ENCODE measurements around the gene TMTC2. TPM values are rescaled to one million over a fixed set of nuclear protein-coding genes. Genes with fewer than 3 reads are reported as not detected.
A peak's percentile ranks its signal among the peaks of the same experiment; 100 is the strongest.

TMTC2 gene
- total RNA-seq, 1 donor from 2014 or later: 12.3 TPM

GRCh38 chr12:82682851-82683261, 3.9 kb upstream of the TMTC2 start:
- no peak overlapping the region for H3K27ac Mint-ChIP-seq (ENCODE audit: unreplicated experiment)
- no peaks in the 10 kb centered on the region for H3K9me3 Mint-ChIP-seq
- no peak for DNase-seq (ENCODE audit: low read depth, low spot score)
- peaks cover 8% of the 10 kb centered on the region for H3K4me1 Mint-ChIP-seq
- H3K4me3 Mint-ChIP-seq: peak overlapping the region; percentile 33
- H3K36me3 Mint-ChIP-seq (ENCODE audit: low read depth): no peaks in the 10 kb centered on the region
- TF ChIP-seq CTCF (conservative IDR thresholded peaks at IDR 0.05): no peak
- peaks cover 20% of the 10 kb centered on the region for H3K27me3 Mint-ChIP-seq (ENCODE audit: low read depth)

GRCh38 chr12:82685790-82686167, 927 bp upstream of the TMTC2 start:
- peak; percentile 91 for DNase-seq (ENCODE audit: low read depth, low spot score)
- Mint-ChIP-seq H3K4me3 (peak overlapping the region; percentile 92), H3K27ac (ENCODE audit: unreplicated experiment) (peak overlapping the region; percentile 3), H3K4me1 (peaks cover 29% of the 10 kb centered on the region), H3K9me3 (no peaks in the 10 kb centered on the region), H3K36me3 (ENCODE audit: low read depth) (no peaks in the 10 kb centered on the region), H3K27me3 (ENCODE audit: low read depth) (peaks cover 30% of the 10 kb centered on the region)
- TF ChIP-seq CTCF (conservative IDR thresholded peaks at IDR 0.05): peak; percentile 95

GRCh38 chr12:82687021-82688011, 610 bp downstream of the TMTC2 start:
- peak overlapping the region; percentile 92 for H3K4me3 Mint-ChIP-seq
- H3K36me3 Mint-ChIP-seq (ENCODE audit: low read depth): no peaks in the 10 kb centered on the region
- H3K4me1 Mint-ChIP-seq: peaks cover 29% of the 10 kb centered on the region
- peaks cover 27% of the 10 kb centered on the region for H3K27me3 Mint-ChIP-seq (ENCODE audit: low read depth)
- H3K27ac Mint-ChIP-seq (ENCODE audit: unreplicated experiment): peak overlapping the region; percentile 93
- H3K9me3 Mint-ChIP-seq: no peaks in the 10 kb centered on the region
- DNase-seq (ENCODE audit: low read depth, low spot score): peak; percentile 15
- no peak for TF ChIP-seq CTCF (conservative IDR thresholded peaks at IDR 0.05)

GRCh38 chr12:82688035-82688501, 1.4 kb downstream of the TMTC2 start:
- H3K27me3 Mint-ChIP-seq (ENCODE audit: low read depth): peaks cover 20% of the 10 kb centered on the region
- H3K9me3 Mint-ChIP-seq: no peaks in the 10 kb centered on the region
- TF ChIP-seq CTCF (conservative IDR thresholded peaks at IDR 0.05): peak; percentile 36
- peak overlapping the region; percentile 93 for H3K27ac Mint-ChIP-seq (ENCODE audit: unreplicated experiment)
- no peaks in the 10 kb centered on the region for H3K36me3 Mint-ChIP-seq (ENCODE audit: low read depth)
- peaks cover 29% of the 10 kb centered on the region for H3K4me1 Mint-ChIP-seq
- DNase-seq (ENCODE audit: low read depth, low spot score): no peak
- H3K4me3 Mint-ChIP-seq: peak overlapping the region; percentile 92

GRCh38 chr12:82688596-82688995, 1.9 kb downstream of the TMTC2 start:
- H3K4me1 Mint-ChIP-seq: peaks cover 29% of the 10 kb centered on the region
- no peak overlapping the region for H3K27ac Mint-ChIP-seq (ENCODE audit: unreplicated experiment)
- no peak for DNase-seq (ENCODE audit: low read depth, low spot score)
- H3K27me3 Mint-ChIP-seq (ENCODE audit: low read depth): peaks cover 20% of the 10 kb centered on the region
- peak overlapping the region; percentile 92 for H3K4me3 Mint-ChIP-seq
- H3K9me3 Mint-ChIP-seq: no peaks in the 10 kb centered on the region
- TF ChIP-seq CTCF (conservative IDR thresholded peaks at IDR 0.05): no peak
- peaks cover 4% of the 10 kb centered on the region for H3K36me3 Mint-ChIP-seq (ENCODE audit: low read depth)

Measured in neural crest cell (in vitro differentiated cells).